Measurements from ENCODE around the gene GOLGA8F.
"Not testable (repeated sequence)": the region's sequence is repeated elsewhere in the genome, so short reads cannot be mapped to it uniquely, and the experiment has no call there.

GOLGA8F gene, protein sequence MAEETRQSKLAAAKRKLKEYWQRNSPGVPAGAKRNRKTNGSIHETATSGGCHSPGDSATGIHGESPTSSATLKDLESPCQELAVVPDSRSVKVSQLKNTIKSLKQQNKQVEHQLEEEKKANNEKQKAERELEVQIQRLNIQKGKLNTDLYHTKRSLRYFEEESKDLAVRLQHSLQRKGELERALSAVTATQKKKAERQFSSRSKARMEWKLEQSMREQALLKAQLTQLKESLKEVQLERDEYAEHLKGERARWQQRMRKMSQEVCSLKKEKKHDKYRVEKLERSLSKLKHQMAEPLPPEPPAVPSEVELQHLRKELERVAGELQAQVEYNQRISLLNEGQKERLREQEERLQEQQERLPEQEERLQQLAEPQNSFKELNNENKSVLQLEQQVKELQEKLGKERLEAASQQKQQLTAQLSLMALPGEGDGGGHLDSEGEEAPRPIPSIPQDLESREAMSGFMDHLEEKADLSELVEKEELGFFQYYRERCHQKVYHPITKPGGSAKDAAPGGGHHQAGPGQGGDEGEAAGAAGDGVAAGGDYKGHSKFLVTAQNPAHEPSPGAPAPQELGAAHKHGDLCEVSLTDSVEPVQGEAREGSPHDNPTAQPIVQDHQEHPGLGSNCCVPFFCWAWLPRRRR

GRCh38 chr15:28378364-28378763 lies at the start of gene GOLGA8F:
TSS of gene GOLGA8F (plus strand) at chr15:28378664. CDS start at chr15:28378762, 98 bp downstream.
- not testable (repeated sequence) for FAIRE-seq

GRCh38 chr15:28357984-28358383 lies 20.5 kb upstream of the GOLGA8F start, which contains the start of gene GOLGA6L24:
TSS of gene GOLGA6L24 (minus strand) at chr15:28358084. CDS start at chr15:28358023, 61 bp downstream.
- not testable (repeated sequence) for FAIRE-seq

DNA sequence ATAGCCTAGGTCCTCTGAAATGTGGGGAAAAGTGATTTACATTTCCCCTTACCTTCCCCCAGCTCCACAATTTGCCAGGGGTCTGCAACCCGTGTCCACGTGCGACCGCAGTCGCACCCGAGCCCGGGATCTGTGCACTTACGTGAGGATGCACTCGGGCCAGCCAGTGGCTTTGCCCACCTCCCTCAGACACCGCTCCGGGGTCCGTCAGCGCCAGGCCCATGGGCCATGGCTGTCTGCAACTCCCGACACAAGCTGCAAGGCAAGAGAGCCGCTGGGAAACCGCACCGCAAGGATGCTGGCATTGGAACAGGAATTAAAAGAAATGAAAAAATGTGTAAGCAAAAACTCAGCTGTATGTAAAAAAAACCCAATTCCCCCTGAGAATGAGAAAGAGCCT lies 13.0 kb upstream of the GOLGA8F start:
- FAIRE-seq = not testable (repeated sequence)

DNA sequence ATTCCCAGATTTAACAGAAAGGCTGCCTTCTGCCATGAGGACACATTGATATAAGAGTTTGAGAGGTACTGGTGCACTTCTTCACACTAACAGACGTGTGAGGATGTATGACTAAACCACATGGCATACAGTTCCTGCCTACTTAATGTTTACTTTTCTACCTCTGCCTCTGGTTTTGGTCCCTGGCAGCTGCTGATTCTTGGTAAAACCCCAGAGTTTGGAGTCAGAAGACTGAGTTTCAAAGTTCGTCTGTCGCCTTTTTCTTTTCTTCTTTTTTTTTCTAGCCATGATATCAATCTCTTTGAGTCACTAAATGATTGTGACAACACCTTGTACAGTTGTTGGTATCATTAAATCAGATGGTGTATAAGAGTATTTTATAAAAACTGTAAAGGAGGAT lies 1.6 kb downstream of the GOLGA8F start:
- FAIRE-seq = not testable (repeated sequence)

DNA sequence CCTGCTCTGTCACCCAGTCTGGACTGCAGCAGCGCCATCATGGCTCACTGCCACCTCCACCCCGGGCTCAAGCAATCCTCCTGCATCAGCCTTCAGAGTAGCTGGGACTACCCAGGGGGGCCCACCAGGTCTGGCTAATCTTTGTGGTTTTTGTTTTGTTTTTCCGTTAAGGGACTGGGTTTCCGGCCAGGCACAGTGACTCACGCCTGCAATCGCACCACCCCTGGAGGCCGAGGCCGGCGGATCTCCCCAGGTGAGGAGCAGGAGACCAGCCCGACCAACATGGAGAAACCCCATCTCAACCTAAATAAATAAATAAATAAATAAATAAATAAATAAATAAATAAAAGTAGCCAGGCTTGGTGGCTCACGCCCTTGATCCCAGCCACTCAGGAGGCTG lies 17.6 kb downstream of the GOLGA8F start:
- FAIRE-seq = not testable (repeated sequence)

DNA sequence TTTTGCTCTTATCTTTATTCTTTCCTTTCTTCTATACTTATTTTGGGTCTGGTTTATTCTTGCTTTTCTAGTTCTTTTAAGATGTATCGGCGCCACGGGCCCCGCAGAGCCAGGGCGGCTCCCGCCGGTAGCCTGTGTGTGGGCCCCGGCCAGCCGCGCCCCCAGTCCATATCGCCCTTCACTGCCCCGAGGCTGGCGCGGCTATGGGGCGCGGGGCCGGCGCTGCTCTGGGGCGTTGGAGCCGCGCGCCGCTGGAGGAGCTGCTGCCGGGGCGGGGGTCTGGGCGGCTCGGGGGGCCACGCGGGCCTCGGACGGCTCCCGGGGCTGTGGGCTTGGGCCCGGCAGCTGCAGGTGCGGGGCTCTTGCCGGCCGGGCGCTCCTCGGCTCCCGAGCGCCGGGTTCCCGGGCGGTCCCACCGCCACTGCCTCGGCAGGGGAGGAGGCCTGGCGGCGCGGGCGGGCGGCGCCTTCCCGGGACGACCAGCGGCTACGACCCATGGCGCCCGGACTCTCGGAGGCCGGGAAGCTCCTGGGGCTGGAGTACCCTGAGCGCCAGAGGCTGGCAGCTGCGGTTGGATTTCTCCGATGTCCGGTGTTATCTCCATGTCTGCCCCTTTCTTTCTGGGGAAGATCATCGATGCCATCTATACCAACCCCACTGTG lies 24.4 kb downstream of the GOLGA8F start:
- FAIRE-seq = not testable (repeated sequence)

GRCh38 chr15:28420470-28420869 lies 42.0 kb downstream of the GOLGA8F start:
- not testable (repeated sequence) for FAIRE-seq

DNA sequence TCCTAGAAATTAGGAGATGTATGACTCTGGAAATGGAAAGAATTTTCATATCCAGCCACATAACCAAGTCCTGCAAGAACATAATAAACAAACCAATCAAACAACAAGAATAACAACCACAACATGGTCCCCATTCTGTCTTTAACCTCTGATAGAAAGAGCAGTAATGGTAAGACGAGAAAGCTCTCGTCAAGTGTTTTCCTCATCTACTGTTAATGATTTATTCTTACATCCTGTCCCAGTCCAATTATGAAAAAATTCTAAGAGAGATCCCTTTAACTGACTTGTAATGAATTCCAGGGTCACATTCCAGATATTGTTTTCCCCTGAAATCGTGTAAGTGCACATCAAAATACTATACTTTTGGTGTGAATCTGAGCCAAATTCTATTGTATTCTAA lies 57.1 kb downstream of the GOLGA8F start:
- not testable (repeated sequence) for FAIRE-seq

Measured in TTC549 (cell line).